ENCODE results near the gene ABTB2. TPM values are rescaled to one million over a fixed set of nuclear protein-coding genes. Genes with fewer than 3 reads are reported as not detected.
A peak's percentile ranks its signal among the peaks of the same experiment; 100 is the strongest.

ABTB2 gene
- total and polyA plus RNA-seq, 2 experiments from 2014 or later = 12.4 to 14.3 TPM

DNA sequence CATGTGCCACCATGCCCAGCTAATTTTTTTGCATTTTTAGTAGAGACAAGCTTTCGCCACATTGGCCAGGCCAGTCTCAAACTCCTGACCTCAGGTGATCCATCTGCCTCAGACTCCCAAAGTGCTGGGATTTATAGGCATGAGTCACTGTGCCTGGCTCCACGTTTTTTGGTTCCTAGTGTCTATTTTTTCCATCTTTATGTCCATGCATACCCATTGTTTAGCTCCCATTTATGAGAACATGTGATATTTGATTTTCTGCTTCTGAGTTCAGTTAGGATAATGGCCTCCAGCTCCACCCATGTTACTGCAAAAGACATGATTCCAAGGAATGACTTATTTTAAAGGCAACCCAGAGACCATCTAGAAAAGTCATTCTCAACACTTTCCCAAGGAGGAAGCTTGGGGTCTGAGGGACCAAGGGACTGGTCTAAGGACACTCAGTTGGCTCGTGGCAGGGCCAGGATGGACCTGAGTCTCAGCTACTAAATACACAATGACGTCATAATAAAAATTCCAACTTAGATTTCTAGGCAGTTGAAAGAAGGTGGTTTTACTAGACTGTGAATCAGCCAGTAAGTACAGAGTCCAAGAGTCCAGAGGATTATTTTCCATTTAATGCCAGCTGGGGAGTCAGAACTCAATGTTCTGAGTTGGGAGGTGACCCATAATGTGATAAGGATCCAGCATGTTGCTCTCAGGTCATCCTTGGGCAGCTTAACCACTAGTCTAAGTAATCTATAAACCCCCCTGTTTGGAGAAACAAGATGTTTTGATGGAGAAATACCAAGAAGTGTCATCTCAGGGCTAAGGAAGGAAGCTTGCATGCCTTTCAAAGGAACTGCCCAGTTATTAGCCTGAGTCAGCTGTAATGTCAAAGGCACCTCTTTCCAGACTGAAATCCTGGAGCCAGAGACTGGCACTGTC, 39.4 kb downstream of the ABTB2 start:
- Histone ChIP-seq H2AFZ (no peak overlapping the region), H3K27ac (peak overlapping the region; percentile 92), H3K4me2 (no peak overlapping the region), H3K27me3 (no peaks in the 10 kb centered on the region), H3K4me3 (no peak overlapping the region), H3K9me2 (replicated peaks; ENCODE audit: insufficient read depth) (no peaks in the 10 kb centered on the region), H3K9me3 (ENCODE audit: low read depth) (no peaks in the 10 kb centered on the region), H3K79me2 (peaks cover 50% of the 10 kb centered on the region), H4K20me1 (ENCODE audit: insufficient read depth, poor library complexity, severe bottlenecking) (no peaks in the 10 kb centered on the region), H3K4me1 (ENCODE audit: insufficient read depth) (peaks cover 24% of the 10 kb centered on the region), H3K36me3 (replicated peaks; ENCODE audit: insufficient read depth, low read depth) (no peaks in the 10 kb centered on the region)
- peak; percentile 73 for DNase-seq (ENCODE audit: low spot score)
- 59% methylated on average over 4 of the region's 4 CpGs for WGBS (ENCODE audit: low lambda C conversion rate, missing lambda C conversion rate)
- TF ChIP-seq EZH2phosphoT487 (IDR thresholded peaks at IDR 0.05; ENCODE audit: low read depth, severe bottlenecking, unreplicated experiment) = no peak

DNA sequence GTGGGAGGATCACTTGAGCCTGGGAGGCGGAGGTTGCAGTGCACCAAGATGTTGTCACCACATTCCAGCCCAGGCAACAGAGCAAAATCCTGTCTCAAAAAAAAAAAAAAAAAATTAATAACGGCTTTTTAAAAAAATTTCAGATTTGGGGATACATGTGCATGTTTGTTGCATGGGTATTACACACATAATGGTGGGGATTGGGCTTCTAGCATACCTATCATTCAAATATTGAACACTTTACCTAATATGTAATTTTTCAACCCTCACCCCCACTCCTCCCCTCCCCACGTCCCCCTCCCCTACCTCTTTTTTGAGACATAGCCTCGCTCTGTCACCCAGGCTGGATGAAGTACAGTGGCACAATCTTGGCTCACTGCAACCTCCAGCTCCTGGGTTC, 40.1 kb downstream of the ABTB2 start:
- Histone ChIP-seq H4K20me1 (ENCODE audit: insufficient read depth, poor library complexity, severe bottlenecking) (no peaks in the 10 kb centered on the region), H3K27me3 (no peaks in the 10 kb centered on the region), H3K4me1 (ENCODE audit: insufficient read depth) (peaks cover 22% of the 10 kb centered on the region), H3K9me3 (ENCODE audit: low read depth) (no peaks in the 10 kb centered on the region), H3K4me3 (no peak overlapping the region), H3K27ac (peak overlapping the region; percentile 92), H3K36me3 (replicated peaks; ENCODE audit: insufficient read depth, low read depth) (no peaks in the 10 kb centered on the region), H3K9me2 (replicated peaks; ENCODE audit: insufficient read depth) (no peaks in the 10 kb centered on the region), H2AFZ (no peak overlapping the region), H3K4me2 (no peak overlapping the region), H3K79me2 (peaks cover 53% of the 10 kb centered on the region)
- WGBS (ENCODE audit: low lambda C conversion rate, missing lambda C conversion rate) = 96% methylated on average over 4 of the region's 4 CpGs
- TF ChIP-seq CTCF (IDR thresholded peaks at IDR 0.05; ENCODE audit: poor library complexity) (no peak), EZH2phosphoT487 (IDR thresholded peaks at IDR 0.05; ENCODE audit: low read depth, severe bottlenecking, unreplicated experiment) (no peak), EZH2 (IDR thresholded peaks at IDR 0.05; ENCODE audit: borderline replicate concordance) (no peak)
- no peak for DNase-seq (ENCODE audit: low spot score)

DNA sequence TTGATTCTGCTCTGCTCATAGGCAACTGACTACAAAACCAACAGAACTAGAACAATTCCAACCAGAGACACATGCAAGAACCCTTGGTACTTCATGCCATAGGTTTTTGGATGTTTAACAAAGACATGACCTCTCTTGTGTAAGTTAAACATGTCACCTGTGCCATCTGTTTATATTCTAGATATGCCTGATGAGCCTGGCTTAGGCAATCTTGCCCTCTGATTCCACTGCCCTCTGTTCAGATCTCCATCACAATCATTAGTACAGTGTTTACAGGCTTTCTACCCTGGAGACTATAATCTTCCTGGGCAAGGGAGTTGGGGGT, 40.8 kb downstream of the ABTB2 start:
- H3K27ac ChIP-seq = peak overlapping the region; percentile 92
- H3K4me2 ChIP-seq = no peak overlapping the region
- H3K79me2 ChIP-seq = peaks cover 54% of the 10 kb centered on the region
- H3K4me3 ChIP-seq = no peak overlapping the region
- TF ChIP-seq EZH2 (IDR thresholded peaks at IDR 0.05; ENCODE audit: borderline replicate concordance) (no peak), EZH2phosphoT487 (IDR thresholded peaks at IDR 0.05; ENCODE audit: low read depth, severe bottlenecking, unreplicated experiment) (no peak), CTCF (IDR thresholded peaks at IDR 0.05; ENCODE audit: poor library complexity) (no peak)
- no peak for DNase-seq (ENCODE audit: low spot score)
- no peaks in the 10 kb centered on the region for H3K36me3 ChIP-seq (replicated peaks; ENCODE audit: insufficient read depth, low read depth)
- no peaks in the 10 kb centered on the region for H4K20me1 ChIP-seq (ENCODE audit: insufficient read depth, poor library complexity, severe bottlenecking)
- H2AFZ ChIP-seq = no peak overlapping the region
- H3K4me1 ChIP-seq (ENCODE audit: insufficient read depth) = peaks cover 22% of the 10 kb centered on the region
- H3K9me3 ChIP-seq (ENCODE audit: low read depth) = no peaks in the 10 kb centered on the region
- H3K9me2 ChIP-seq (replicated peaks; ENCODE audit: insufficient read depth) = no peaks in the 10 kb centered on the region
- H3K27me3 ChIP-seq = no peaks in the 10 kb centered on the region

GRCh38 chr11:34316347-34317035, 41.3 kb downstream of the ABTB2 start:
- Histone ChIP-seq H2AFZ (no peak overlapping the region), H3K4me2 (peak overlapping the region; percentile 9), H3K27me3 (no peaks in the 10 kb centered on the region), H3K9me2 (replicated peaks; ENCODE audit: insufficient read depth) (no peaks in the 10 kb centered on the region), H3K36me3 (replicated peaks; ENCODE audit: insufficient read depth, low read depth) (no peaks in the 10 kb centered on the region), H3K9me3 (ENCODE audit: low read depth) (no peaks in the 10 kb centered on the region), H3K79me2 (peaks cover 54% of the 10 kb centered on the region), H4K20me1 (ENCODE audit: insufficient read depth, poor library complexity, severe bottlenecking) (no peaks in the 10 kb centered on the region), H3K4me1 (ENCODE audit: insufficient read depth) (peaks cover 23% of the 10 kb centered on the region), H3K4me3 (no peak overlapping the region), H3K27ac (peak overlapping the region; percentile 92)
- TF ChIP-seq EZH2 (IDR thresholded peaks at IDR 0.05; ENCODE audit: borderline replicate concordance) (no peak), EZH2phosphoT487 (IDR thresholded peaks at IDR 0.05; ENCODE audit: low read depth, severe bottlenecking, unreplicated experiment) (no peak), CTCF (IDR thresholded peaks at IDR 0.05; ENCODE audit: poor library complexity) (no peak)
- WGBS (ENCODE audit: low lambda C conversion rate, missing lambda C conversion rate) = 77% methylated on average over 8 of the region's 8 CpGs
- no peak for DNase-seq (ENCODE audit: low spot score)
